Esophagus squamous epithelium (tissue), 4 donors: Measurements from ENCODE around the gene CDO1.

Experiments
- POLR2A ChIP-seq, 4 donors: fragments of 450-650 bp; IDR thresholded peaks; one replicate each; pipeline ENCODE4 v1.6.1; 2017; ENCODE audit warnings: antibody characterized with exemption in 4 of 4, mild to moderate bottlenecking in 4 of 4, moderate library complexity in 3 of 4
- TF ChIP-seq, protein P1 (sequence below), 6 experiments: fragments of 450-650 bp in 4 of 6; fragments of 200-600 bp in 2 of 6; sonication (generic) in 2 of 6; IDR thresholded peaks; one replicate each; pipeline ENCODE4 v1.5.1; 2016 to 2019; ENCODE audit warnings: antibody characterized with exemption in 6 of 6, mild to moderate bottlenecking in 4 of 6, moderate library complexity in 4 of 6

DNA sequence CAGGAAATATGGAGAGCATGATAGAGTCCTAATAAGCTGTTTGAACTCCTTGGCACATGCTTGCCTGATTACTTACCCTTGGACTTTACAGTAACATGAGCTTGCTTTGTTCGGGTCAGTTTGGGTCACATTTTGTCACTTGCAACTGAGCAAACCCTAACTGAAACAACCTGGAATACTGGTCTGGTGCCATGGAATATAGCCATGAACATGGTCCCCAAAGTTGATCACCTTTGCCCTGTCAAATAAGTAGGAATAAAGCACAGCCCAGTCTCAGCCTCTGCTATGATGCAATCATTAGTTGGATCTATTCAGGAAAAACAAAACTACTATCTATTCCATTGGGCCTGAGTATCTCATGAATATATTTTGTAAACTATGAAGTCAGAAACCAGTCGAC, 18.2 kb downstream of the CDO1 start:
- TF ChIP-seq, protein P1, sequence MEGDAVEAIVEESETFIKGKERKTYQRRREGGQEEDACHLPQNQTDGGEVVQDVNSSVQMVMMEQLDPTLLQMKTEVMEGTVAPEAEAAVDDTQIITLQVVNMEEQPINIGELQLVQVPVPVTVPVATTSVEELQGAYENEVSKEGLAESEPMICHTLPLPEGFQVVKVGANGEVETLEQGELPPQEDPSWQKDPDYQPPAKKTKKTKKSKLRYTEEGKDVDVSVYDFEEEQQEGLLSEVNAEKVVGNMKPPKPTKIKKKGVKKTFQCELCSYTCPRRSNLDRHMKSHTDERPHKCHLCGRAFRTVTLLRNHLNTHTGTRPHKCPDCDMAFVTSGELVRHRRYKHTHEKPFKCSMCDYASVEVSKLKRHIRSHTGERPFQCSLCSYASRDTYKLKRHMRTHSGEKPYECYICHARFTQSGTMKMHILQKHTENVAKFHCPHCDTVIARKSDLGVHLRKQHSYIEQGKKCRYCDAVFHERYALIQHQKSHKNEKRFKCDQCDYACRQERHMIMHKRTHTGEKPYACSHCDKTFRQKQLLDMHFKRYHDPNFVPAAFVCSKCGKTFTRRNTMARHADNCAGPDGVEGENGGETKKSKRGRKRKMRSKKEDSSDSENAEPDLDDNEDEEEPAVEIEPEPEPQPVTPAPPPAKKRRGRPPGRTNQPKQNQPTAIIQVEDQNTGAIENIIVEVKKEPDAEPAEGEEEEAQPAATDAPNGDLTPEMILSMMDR (IDR thresholded peaks at IDR 0.05), result no peak
- no peak for TF ChIP-seq POLR2A (IDR thresholded peaks at IDR 0.05)
